Measurements from ENCODE around the gene HOXC5.
"Not testable (repeated sequence)": the region's sequence is repeated elsewhere in the genome, so short reads cannot be mapped to it uniquely, and the experiment has no call there.

The HOXC5 gene

GRCh38 chr12:54081581-54082396, 48.9 kb downstream of the HOXC5 start:
- not testable (repeated sequence) for H3K4me3 ChIP-seq (replicated peaks; ENCODE audit: low read depth, low read length)

GRCh38 chr12:54082397-54082892, 49.6 kb downstream of the HOXC5 start:
- no peak for DNase-seq (ENCODE audit: extremely low read depth, low read depth)
- H3K4me3 ChIP-seq (replicated peaks; ENCODE audit: low read depth, low read length), result no peak overlapping the region
- TF ChIP-seq, protein P1, sequence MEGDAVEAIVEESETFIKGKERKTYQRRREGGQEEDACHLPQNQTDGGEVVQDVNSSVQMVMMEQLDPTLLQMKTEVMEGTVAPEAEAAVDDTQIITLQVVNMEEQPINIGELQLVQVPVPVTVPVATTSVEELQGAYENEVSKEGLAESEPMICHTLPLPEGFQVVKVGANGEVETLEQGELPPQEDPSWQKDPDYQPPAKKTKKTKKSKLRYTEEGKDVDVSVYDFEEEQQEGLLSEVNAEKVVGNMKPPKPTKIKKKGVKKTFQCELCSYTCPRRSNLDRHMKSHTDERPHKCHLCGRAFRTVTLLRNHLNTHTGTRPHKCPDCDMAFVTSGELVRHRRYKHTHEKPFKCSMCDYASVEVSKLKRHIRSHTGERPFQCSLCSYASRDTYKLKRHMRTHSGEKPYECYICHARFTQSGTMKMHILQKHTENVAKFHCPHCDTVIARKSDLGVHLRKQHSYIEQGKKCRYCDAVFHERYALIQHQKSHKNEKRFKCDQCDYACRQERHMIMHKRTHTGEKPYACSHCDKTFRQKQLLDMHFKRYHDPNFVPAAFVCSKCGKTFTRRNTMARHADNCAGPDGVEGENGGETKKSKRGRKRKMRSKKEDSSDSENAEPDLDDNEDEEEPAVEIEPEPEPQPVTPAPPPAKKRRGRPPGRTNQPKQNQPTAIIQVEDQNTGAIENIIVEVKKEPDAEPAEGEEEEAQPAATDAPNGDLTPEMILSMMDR (IDR thresholded peaks at IDR 0.05; ENCODE audit: low read depth, low read length, missing control alignments), result no peak

More at GRCh38 chr12:54081581-54082396, 48.9 kb downstream of the HOXC5 start:
- not testable (repeated sequence) for DNase-seq (ENCODE audit: extremely low read depth, low read depth)

All from HFF-Myc (cell line).